OCI-LY3 (cell line): ENCODE data around the gene DDX59.

Experiments
- CTCF ChIP-seq: fragments of 200-600, 300-600 bp; sonication (generic); IDR thresholded peaks from 2 replicates; pipeline ENCODE4 v1.5.1; 2014; ENCODE audit warnings: antibody characterized with exemption, low read length, low read depth
- EZH2phosphoT487 ChIP-seq: fragments of 200-600 bp; shearing (Covaris generic); IDR thresholded peaks from 2 replicates; pipeline ENCODE4 v1.6.1; 2018; ENCODE audit warnings: antibody characterized with exemption, mixed run types, low read depth

GRCh38 chr1:200708769-200709168 is 39.1 kb upstream of the DDX59 start:
- TF ChIP-seq CTCF, result no peak
- no peak for TF ChIP-seq EZH2phosphoT487
